Stimulated activated CD4-positive, alpha-beta T cell treated with anti-CD3 and anti-CD28 coated beads, TNF-alpha, amount 100 ng/mL, for 24 hours (primary cell): ENCODE measurements around the gene MCF2L2.
A peak's percentile ranks its signal among the peaks of the same experiment; 100 is the strongest.

ENCODE experiments used
- DNase-seq, 3 experiments: peaks; one replicate each; pipeline ENCODE4 v3.0.0-alpha.2; 2020; ENCODE audit warnings: low read depth in 3 of 3

MCF2L2 gene

GRCh38 chr3:183265834-183266417 lies 162.5 kb downstream of the MCF2L2 start:
- DNase-seq: peak in 2 of 3 experiments; percentile 36 to 44

GRCh38 chr3:183265157-183265642 lies 163.2 kb downstream of the MCF2L2 start:
- DNase-seq: no peak

DNA sequence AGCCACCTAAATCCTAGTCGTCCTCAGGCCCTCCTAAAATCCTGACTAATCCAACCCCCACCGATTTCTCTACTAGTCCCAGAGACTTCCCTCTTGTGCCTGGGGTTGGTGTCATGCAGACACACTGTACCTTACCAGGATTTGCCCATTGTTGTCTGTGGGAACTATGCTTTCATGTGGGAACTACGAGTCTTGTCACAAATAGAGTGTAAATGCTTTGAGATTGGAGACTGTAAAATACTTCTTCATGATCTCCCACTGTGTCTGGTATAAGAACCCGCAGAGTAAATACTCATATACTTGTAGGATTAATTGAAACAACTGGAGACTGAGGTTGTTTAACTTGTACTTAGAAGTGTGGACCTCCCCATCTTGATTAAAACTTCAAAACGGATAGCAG lies 164.2 kb downstream of the MCF2L2 start:
- DNase-seq: no peak

- no peak for DNase-seq
Observed at GRCh38 chr3:183262875-183263378, 165.5 kb downstream of the MCF2L2 start.

DNA sequence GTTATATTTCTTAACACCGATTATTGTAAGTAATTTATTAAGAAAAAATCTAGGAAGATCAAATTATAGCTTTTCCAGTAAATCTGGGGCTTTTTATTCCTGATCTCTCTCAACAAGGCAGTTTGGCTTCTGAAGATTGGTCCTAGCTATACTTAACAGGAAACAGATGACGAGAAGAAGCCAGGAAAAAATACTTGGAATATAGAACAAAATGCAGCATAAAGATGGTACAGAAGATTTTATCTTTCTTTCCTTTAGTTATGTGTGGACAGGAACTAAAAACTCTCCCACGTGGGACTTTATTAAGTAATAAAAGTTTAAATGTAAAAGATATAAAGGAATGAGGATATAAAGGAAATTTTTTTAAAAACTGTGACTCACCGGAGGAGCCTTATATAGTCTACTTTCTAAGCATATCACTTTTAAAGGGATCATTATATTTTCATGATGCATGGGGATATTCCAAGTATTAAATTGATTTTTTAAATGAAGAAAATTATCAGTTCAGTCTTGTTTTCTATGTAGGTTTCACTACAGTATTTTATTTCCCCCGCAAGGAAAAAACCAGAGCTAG lies 167.2 kb downstream of the MCF2L2 start:
- no peak for DNase-seq

- DNase-seq: no peak
Observed at GRCh38 chr3:183260167-183260904, 168.1 kb downstream of the MCF2L2 start.

GRCh38 chr3:183259621-183260020 lies 168.8 kb downstream of the MCF2L2 start:
- no peak for DNase-seq

DNA sequence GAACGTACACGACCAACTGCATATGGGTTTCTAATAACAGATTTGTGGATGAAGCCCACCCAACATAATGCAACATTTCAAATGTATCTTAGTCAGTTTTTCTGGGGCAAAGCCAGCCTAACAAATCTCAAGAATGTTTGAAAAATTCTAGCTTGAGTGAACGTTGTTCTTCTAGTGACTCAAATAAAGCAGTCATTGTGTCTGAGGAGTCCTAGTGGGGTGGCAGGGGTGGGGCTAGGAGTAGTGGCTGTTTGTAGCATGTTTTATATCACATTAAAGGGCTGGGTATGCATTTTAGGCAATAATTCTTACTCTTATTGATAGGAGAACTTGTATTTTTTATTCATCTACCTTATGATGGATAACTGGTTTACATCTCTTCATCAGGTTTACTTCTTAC lies 169.3 kb downstream of the MCF2L2 start:
- DNase-seq: no peak

- peak in 1 of 3 experiments; percentile 12 for DNase-seq
Observed at GRCh38 chr3:183255348-183255730, 173.1 kb downstream of the MCF2L2 start.

- peak in 1 of 3 experiments; percentile 16 for DNase-seq
Observed at GRCh38 chr3:183254487-183255347, 173.7 kb downstream of the MCF2L2 start.

GRCh38 chr3:183253528-183254486 lies 174.6 kb downstream of the MCF2L2 start:
- peak in 1 of 3 experiments; percentile 34 for DNase-seq

DNA sequence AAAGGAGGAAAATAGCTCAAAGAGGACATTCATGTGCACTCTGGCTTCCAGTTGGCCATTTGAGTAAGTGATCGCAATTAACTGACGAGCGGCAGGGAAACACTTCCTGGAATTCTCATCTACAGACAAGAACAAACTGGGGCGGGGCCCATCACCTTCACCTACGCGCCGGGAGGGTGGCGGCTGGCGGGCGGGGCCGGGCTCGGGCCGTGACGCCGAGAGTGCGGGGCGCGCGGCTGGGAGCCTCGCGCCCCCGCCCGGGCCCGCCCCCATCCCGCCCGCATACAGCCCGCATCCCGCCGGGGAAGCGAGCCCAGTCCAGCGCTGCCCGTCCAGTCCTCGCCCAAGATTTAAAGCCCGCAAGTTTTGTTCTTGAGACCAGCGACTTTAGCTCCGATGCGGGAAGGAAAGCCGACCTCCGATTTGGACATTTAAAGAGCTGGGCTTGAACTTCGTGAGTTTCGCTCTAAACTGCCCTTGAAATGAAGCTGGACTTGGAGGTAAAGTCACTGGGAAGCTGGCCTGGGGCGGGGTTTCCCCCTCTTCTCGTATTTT lies 175.4 kb downstream of the MCF2L2 start, which contains the start of gene B3GNT5:
Gene B3GNT5 (plus strand): TSS at position 281 of the 555 bp plus-strand sequence. CDS start 16,546 bp downstream, outside the sequence.
- DNase-seq: peak in 1 of 3 experiments; percentile 67

- no peak for DNase-seq
Observed at GRCh38 chr3:183252118-183252782, 176.2 kb downstream of the MCF2L2 start.

GRCh38 chr3:183249006-183249718 lies 179.3 kb downstream of the MCF2L2 start:
- no peak for DNase-seq

- DNase-seq: no peak
Observed at GRCh38 chr3:183247011-183247589, 181.3 kb downstream of the MCF2L2 start.

DNA sequence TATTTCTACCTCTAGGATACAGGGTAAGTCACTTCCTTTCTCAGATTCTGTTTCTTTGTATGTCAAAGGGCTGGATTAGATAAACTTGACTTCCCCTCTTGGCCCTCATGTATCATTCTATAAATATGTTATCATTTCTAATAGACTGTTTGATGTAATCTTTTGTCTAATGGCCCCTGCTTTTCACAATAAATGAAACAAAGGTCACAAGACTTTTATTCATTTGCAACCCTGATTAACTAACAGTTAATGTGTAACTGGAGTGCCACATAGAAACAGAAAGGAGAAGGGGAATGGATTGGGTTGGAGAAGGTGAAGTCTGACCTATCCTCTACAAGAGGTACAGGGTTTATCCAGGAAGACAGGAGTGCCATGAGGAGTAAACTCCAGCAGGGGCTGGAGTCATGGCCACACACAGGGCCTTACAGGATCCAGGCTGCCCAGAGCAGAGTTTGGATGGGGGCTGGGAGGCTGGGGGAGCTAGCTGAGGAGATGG lies 183.4 kb downstream of the MCF2L2 start:
- no peak for DNase-seq

DNA sequence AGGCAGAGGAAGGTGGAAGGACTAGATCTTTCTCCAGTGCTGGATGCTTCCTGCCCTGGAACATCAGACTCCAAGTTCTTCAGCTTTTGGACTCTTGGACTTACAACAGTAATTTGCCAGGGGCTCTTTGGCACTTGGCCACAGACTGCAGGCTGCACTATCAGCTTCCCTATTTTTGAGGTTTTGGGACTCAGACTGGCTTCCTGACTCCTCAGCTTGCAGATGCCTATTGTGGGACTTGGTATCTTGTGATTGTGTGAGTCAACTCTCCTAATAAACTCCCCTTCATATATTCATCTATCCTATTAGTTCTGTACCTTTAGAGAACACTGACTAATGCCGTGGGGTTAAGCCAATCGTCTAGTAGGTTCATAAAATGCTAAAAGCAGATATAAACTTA lies 184.2 kb downstream of the MCF2L2 start:
- DNase-seq: no peak

GRCh38 chr3:183242431-183242830 lies 186.0 kb downstream of the MCF2L2 start:
- no peak for DNase-seq
